Endothelial cell of hepatic sinusoid (primary cell): ENCODE measurements around the gene MARCKS.

ENCODE experiments used
- in situ Hi-C: cut with HindIII; loops from 2 replicates; pipeline ENCODE4 v1.10.0; 2017; ENCODE audit warnings: low sequenced_read_pairs

Gene MARCKS

GRCh38 chr6:113848811-113849210 is 8.3 kb upstream of the MARCKS start:
- in situ Hi-C loops = no loop called here

- in situ Hi-C loops = loop anchor here (25.0 kb wide), 1 partner anchor 216 kb away; no protein-coding TSS in a partner anchor
Measured at GRCh38 chr6:113853252-113853651, 3.9 kb upstream of the MARCKS start.

- in situ Hi-C loops = loop anchor here (25.0 kb wide), 1 partner anchor 218 kb away; no protein-coding TSS in a partner anchor
Measured at GRCh38 chr6:113854531-113855499, 2.3 kb upstream of the MARCKS start.

- in situ Hi-C loops = loop anchor here (25.0 kb wide), 1 partner anchor 218 kb away; no protein-coding TSS in a partner anchor
Measured at GRCh38 chr6:113855500-113856374, 1.4 kb upstream of the MARCKS start.

GRCh38 chr6:113856375-113856624 is 845 bp upstream of the MARCKS start:
- in situ Hi-C loops = loop anchor here (25.0 kb wide), 1 partner anchor 219 kb away; no protein-coding TSS in a partner anchor

- in situ Hi-C loops = loop anchor here (25.0 kb wide), 1 partner anchor 221 kb away; no protein-coding TSS in a partner anchor
Measured at GRCh38 chr6:113857556-113858479, 673 bp downstream of the MARCKS start.

GRCh38 chr6:113858480-113859348 is 1.6 kb downstream of the MARCKS start:
- in situ Hi-C loops = loop anchor here (25.0 kb wide), 1 partner anchor 221 kb away; no protein-coding TSS in a partner anchor

- in situ Hi-C loops = loop anchor here (25.0 kb wide), 1 partner anchor 222 kb away; no protein-coding TSS in a partner anchor
Measured at GRCh38 chr6:113859349-113860180, 2.4 kb downstream of the MARCKS start.

- in situ Hi-C loops = loop anchor here (25.0 kb wide), 1 partner anchor 223 kb away; no protein-coding TSS in a partner anchor
Measured at GRCh38 chr6:113860181-113860955, 3.2 kb downstream of the MARCKS start.

- in situ Hi-C loops = loop anchor here (25.0 kb wide), 1 partner anchor 225 kb away; no protein-coding TSS in a partner anchor
Measured at GRCh38 chr6:113862112-113862511, 5.0 kb downstream of the MARCKS start.

- in situ Hi-C loops = loop anchor here (25.0 kb wide), 1 partner anchor 234 kb away; no protein-coding TSS in a partner anchor
Measured at GRCh38 chr6:113870917-113871316, 13.8 kb downstream of the MARCKS start.

GRCh38 chr6:113871975-113872374 is 14.8 kb downstream of the MARCKS start:
- in situ Hi-C loops = loop anchor here (25.0 kb wide), 1 partner anchor 235 kb away; no protein-coding TSS in a partner anchor

GRCh38 chr6:113873043-113873667 is 16.0 kb downstream of the MARCKS start:
- in situ Hi-C loops = loop anchor here (25.0 kb wide), 1 partner anchor 236 kb away; no protein-coding TSS in a partner anchor

GRCh38 chr6:113875470-113875869 is 18.3 kb downstream of the MARCKS start:
- in situ Hi-C loops = loop anchor here (25.0 kb wide), 1 partner anchor 1538 kb away; the partner anchor contains the start of gene RFPL4B

- in situ Hi-C loops = loop anchor here (25.0 kb wide), 1 partner anchor 1539 kb away; the partner anchor contains the start of gene RFPL4B
Measured at GRCh38 chr6:113876695-113877094, 19.6 kb downstream of the MARCKS start.
